IMR-90 (cell line): ENCODE data around the gene ADGRB3. TPM values are rescaled to one million over a fixed set of nuclear protein-coding genes. Genes with fewer than 3 reads are reported as not detected.

Experiments used
- ATAC-seq: fragments of 200-7000 bp; cut with Tn5 transposase; 2 replicates; pipeline ENCODE4 v1.9.1; 2020; ENCODE audit warnings: low read depth, mild to moderate bottlenecking, moderate library complexity
- BruUV-seq: library from RNA; stranded (reverse); fragments of 400-500 nt; replicated peaks from 2 replicates; lab custom pipeline; 2021; lab: Mats Ljungman, UMichigan
- CTCF ChIA-PET: fragments of 300-600 bp; formaldehyde crosslinking; extraction: SDS; loops from one replicate; lab custom pipeline; 2021; ENCODE audit warnings: antibody characterized with exemption; lab: Yijun Ruan, JAX
- POLR2A ChIA-PET: fragments of 300-600 bp; sonication (Branson Sonifier 250); formaldehyde crosslinking; loops from one replicate; lab custom pipeline; 2022; ENCODE audit warnings: antibody characterized with exemption; ENCODE audit not compliant: unreplicated experiment; lab: Charles Lee
- DNase-seq: peaks from one replicate; pipeline ENCODE4 v3.0.0; 2013
- H2AFZ ChIP-seq: replicated peaks from 2 replicates; pipeline ENCODE3; 2013; ENCODE audit warnings: low read length, mild to moderate bottlenecking; ENCODE audit not compliant: poor library complexity
- H2AK5ac ChIP-seq: 2 replicates; pipeline ENCODE4 v1.6.1; 2013; ENCODE audit warnings: low read depth, low read length, inconsistent platforms
- H2AK9ac ChIP-seq: replicated peaks from 2 replicates; pipeline ENCODE3; 2013; ENCODE audit warnings: mild to moderate bottlenecking, low read depth, low read length, moderate library complexity; ENCODE audit not compliant: poor library complexity
- H2BK120ac ChIP-seq: 2 replicates; pipeline ENCODE4 v1.6.1; 2013; ENCODE audit warnings: low read depth, low read length, inconsistent platforms
- H2BK15ac ChIP-seq: 3 replicates; pipeline ENCODE4 v1.6.1; 2013; ENCODE audit warnings: low read depth, low read length, inconsistent platforms
- H2BK20ac ChIP-seq: 2 replicates; pipeline ENCODE4 v1.6.1; 2013; ENCODE audit warnings: low read depth, mild to moderate bottlenecking, inconsistent platforms, low read length, moderate library complexity
- H2BK5ac ChIP-seq: 2 replicates; pipeline ENCODE4 v1.6.1; 2013; ENCODE audit warnings: mild to moderate bottlenecking, low read depth, low read length, inconsistent platforms; ENCODE audit not compliant: poor library complexity, severe bottlenecking
- H3K14ac ChIP-seq: replicated peaks from 2 replicates; pipeline ENCODE4 v1.6.1; 2013; ENCODE audit warnings: low read depth, low read length, inconsistent platforms
- H3K18ac ChIP-seq: 2 replicates; pipeline ENCODE4 v1.6.1; 2013; ENCODE audit warnings: low read depth, low read length, control low read depth
- H3K23ac ChIP-seq: 2 replicates; pipeline ENCODE4 v1.6.1; 2013; ENCODE audit warnings: low read depth, low read length, inconsistent platforms
- H3K27ac ChIP-seq: 2 replicates; pipeline ENCODE4 v1.5.1; 2013; ENCODE audit warnings: mild to moderate bottlenecking, control low read depth, low read length; ENCODE audit not compliant: insufficient read depth
- H3K27me3 ChIP-seq: 2 replicates; pipeline ENCODE4 v1.6.1; 2013; ENCODE audit warnings: low read length; ENCODE audit not compliant: control insufficient read depth, insufficient read depth
- H3K36me3 ChIP-seq: 2 replicates; pipeline ENCODE4 v1.6.1; 2013; ENCODE audit warnings: low read length, mixed read lengths; ENCODE audit not compliant: control insufficient read depth, insufficient read depth
- H3K4ac ChIP-seq: 2 replicates; pipeline ENCODE4 v1.6.1; 2013; ENCODE audit warnings: low read depth, low read length, inconsistent platforms
- H3K4me1 ChIP-seq: 2 replicates; pipeline ENCODE4 v1.6.1; 2013; ENCODE audit warnings: low read length, mixed read lengths; ENCODE audit not compliant: control insufficient read depth, insufficient read depth
- H3K4me2 ChIP-seq: 2 replicates; pipeline ENCODE4 v1.6.1; 2013; ENCODE audit warnings: low read depth, mild to moderate bottlenecking, control low read depth, low read length, moderate library complexity
- H3K4me3 ChIP-seq: 2 replicates; pipeline ENCODE4 v1.5.1; 2013; ENCODE audit warnings: low read depth, mild to moderate bottlenecking, control low read depth, low read length, moderate library complexity; ENCODE audit not compliant: insufficient read depth
- H3K56ac ChIP-seq: 2 replicates; pipeline ENCODE4 v1.6.1; 2013; ENCODE audit warnings: low read length, inconsistent platforms; ENCODE audit not compliant: insufficient read depth; ENCODE audit errors: extremely low read depth
- H3K79me1 ChIP-seq, 2 experiments: 2 replicates each; pipeline ENCODE4 v1.6.1; 2013; ENCODE audit warnings: low read length in 2 of 2, inconsistent platforms in 1 of 2, low read depth in 1 of 2
- H3K9ac ChIP-seq: 2 replicates; pipeline ENCODE4 v1.6.1; 2013; ENCODE audit warnings: low read depth, low read length, control low read depth
- H3K9me1 ChIP-seq: 2 replicates; pipeline ENCODE4 v1.6.1; 2013; ENCODE audit warnings: low read length, inconsistent platforms; ENCODE audit not compliant: insufficient read depth
- H3K9me3 ChIP-seq: 2 replicates; pipeline ENCODE4 v1.6.1; 2013; ENCODE audit warnings: low read length; ENCODE audit not compliant: control insufficient read depth, insufficient read depth
- H4K20me1 ChIP-seq: 2 replicates; pipeline ENCODE4 v1.6.1; 2013; ENCODE audit warnings: low read length, inconsistent platforms; ENCODE audit not compliant: insufficient read depth
- H4K5ac ChIP-seq: 2 replicates; pipeline ENCODE4 v1.6.1; 2013; ENCODE audit warnings: mild to moderate bottlenecking, low read depth, low read length, control low read depth
- H4K8ac ChIP-seq, 2 experiments: 2 replicates each; pipeline ENCODE4 v1.6.1; 2013; ENCODE audit warnings: low read depth in 2 of 2, low read length in 2 of 2, control low read depth in 1 of 2, inconsistent platforms in 1 of 2
- H4K91ac ChIP-seq: 2 replicates; pipeline ENCODE4 v1.6.1; 2013; ENCODE audit warnings: low read depth, low read length, inconsistent platforms; ENCODE audit not compliant: insufficient read depth
- CHD1 ChIP-seq: IDR thresholded peaks from 2 replicates; pipeline ENCODE4 v1.6.1; 2012; ENCODE audit warnings: low read depth, low read length, improper control_type of control experiment
- POLR2A ChIP-seq: IDR thresholded peaks from 2 replicates; pipeline ENCODE4 v1.6.1; 2012; ENCODE audit warnings: mild to moderate bottlenecking, low read depth, low read length
- WGBS, 2 experiments: methylation state at CpG; one replicate each; pipeline versions ENCODE4 v1.1.5 to v1.1.7; 2013; ENCODE audit warnings: missing lambda C conversion rate in 2 of 2; ENCODE audit not compliant: insufficient read length in 1 of 2; ENCODE audit errors: extremely low coverage in 2 of 2; 5-methylcytosine and 5-hydroxymethylcytosine counted together
- dilution Hi-C: fragments of 300-500 bp; cut with HindIII; formaldehyde crosslinking; loops from one replicate; pipeline ENCODE4 v1.14.3; 2018; ENCODE audit warnings: low sequenced_read_pairs; ENCODE audit not compliant: unreplicated experiment
- in situ Hi-C: fragments of 300-500 bp; cut with MboI; formaldehyde crosslinking; loops from 3 replicates; pipeline ENCODE4 v1.14.3; 2019; ENCODE audit warnings: low sequenced_read_pairs, inconsistent platforms, mixed read lengths
- intact Hi-C: fragments of 100-400 bp; cut with micrococcal nuclease; formaldehyde crosslinking; loops from 2 replicates; pipeline ENCODE4 v1.10.0; 2022
- polyA plus RNA-seq, 3 experiments: library from polyadenylated mRNA; depleted of rRNA; stranded (reverse); fragments of >200 nt; gene quantifications; 2 replicates each; pipeline ENCODE4 v1.2.3, GENCODE V29; 2012; ENCODE audit warnings: low replicate concordance in 1 of 3
- total RNA-seq: library from RNA; depleted of rRNA; stranded (reverse); fragments of >200 nt; gene quantifications from 2 replicates; pipeline ENCODE4 v1.2.3, GENCODE V29; 2012
- TF ChIP-seq, protein P1 (sequence below): conservative IDR thresholded peaks from 2 replicates; pipeline ENCODE4 v1.5.1; 2012; ENCODE audit warnings: mild to moderate bottlenecking, low read depth, low read length, improper control_type of control experiment

ADGRB3 gene
- total and polyA plus RNA-seq, 2 of the 4 experiments (the other 2 are of a cell fraction) = not detected

- no peak overlapping the region for H2BK20ac ChIP-seq
- H3K4me1 ChIP-seq = no peaks in the 10 kb centered on the region
- no peak overlapping the region for H2BK120ac ChIP-seq
- H4K8ac ChIP-seq = no peak overlapping the region
- no peak overlapping the region for H2AK5ac ChIP-seq
- no peak overlapping the region for H3K18ac ChIP-seq
- ChIA-PET CTCF (no interaction called here), POLR2A (no interaction called here)
- H3K4me3 ChIP-seq = no peak overlapping the region
- DNase-seq (no peak), ATAC-seq (no peak)
- no peaks in the 10 kb centered on the region for H3K9me3 ChIP-seq
- H3K9ac ChIP-seq = no peak overlapping the region
- H2AFZ ChIP-seq = no peak overlapping the region
- no peak overlapping the region for H4K91ac ChIP-seq
- no peaks in the 10 kb centered on the region for H3K79me1 ChIP-seq
- no peak overlapping the region for H3K4ac ChIP-seq
- no peak for TF ChIP-seq CHD1
- TF ChIP-seq POLR2A = no peak
- TF ChIP-seq, protein P1, sequence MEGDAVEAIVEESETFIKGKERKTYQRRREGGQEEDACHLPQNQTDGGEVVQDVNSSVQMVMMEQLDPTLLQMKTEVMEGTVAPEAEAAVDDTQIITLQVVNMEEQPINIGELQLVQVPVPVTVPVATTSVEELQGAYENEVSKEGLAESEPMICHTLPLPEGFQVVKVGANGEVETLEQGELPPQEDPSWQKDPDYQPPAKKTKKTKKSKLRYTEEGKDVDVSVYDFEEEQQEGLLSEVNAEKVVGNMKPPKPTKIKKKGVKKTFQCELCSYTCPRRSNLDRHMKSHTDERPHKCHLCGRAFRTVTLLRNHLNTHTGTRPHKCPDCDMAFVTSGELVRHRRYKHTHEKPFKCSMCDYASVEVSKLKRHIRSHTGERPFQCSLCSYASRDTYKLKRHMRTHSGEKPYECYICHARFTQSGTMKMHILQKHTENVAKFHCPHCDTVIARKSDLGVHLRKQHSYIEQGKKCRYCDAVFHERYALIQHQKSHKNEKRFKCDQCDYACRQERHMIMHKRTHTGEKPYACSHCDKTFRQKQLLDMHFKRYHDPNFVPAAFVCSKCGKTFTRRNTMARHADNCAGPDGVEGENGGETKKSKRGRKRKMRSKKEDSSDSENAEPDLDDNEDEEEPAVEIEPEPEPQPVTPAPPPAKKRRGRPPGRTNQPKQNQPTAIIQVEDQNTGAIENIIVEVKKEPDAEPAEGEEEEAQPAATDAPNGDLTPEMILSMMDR = no peak
- in situ Hi-C loops (no loop called here), intact Hi-C loops (no loop called here), dilution Hi-C loops (no loop called here)
- no peak overlapping the region for H3K27ac ChIP-seq
- no peaks in the 10 kb centered on the region for H3K36me3 ChIP-seq
- no CpG with 5 or more reads among the region's 1 CpG for WGBS, 2 experiments
- no TSS peak for BruUV-seq
- no peak overlapping the region for H2BK15ac ChIP-seq
- no peak overlapping the region for H2AK9ac ChIP-seq
- no peak overlapping the region for H3K23ac ChIP-seq
- no peak overlapping the region for H3K14ac ChIP-seq
- no peaks in the 10 kb centered on the region for H4K20me1 ChIP-seq
- H3K56ac ChIP-seq = no peak overlapping the region
- H2BK5ac ChIP-seq = no peak overlapping the region
- H4K5ac ChIP-seq = no peak overlapping the region
- H3K4me2 ChIP-seq = no peak overlapping the region
- no peaks in the 10 kb centered on the region for H3K9me1 ChIP-seq
- H3K27me3 ChIP-seq = no peaks in the 10 kb centered on the region
Measured at GRCh38 chr6:68697394-68697793, 62.3 kb downstream of the ADGRB3 start.
